Measurements from ENCODE around the gene CASTOR2. TPM values are rescaled to one million over a fixed set of nuclear protein-coding genes. Genes with fewer than 3 reads are reported as not detected.

The CASTOR2 gene
- total RNA-seq, 4 donors from 2014 or later: 3.7 to 17.1 (median 11.6) TPM

DNA sequence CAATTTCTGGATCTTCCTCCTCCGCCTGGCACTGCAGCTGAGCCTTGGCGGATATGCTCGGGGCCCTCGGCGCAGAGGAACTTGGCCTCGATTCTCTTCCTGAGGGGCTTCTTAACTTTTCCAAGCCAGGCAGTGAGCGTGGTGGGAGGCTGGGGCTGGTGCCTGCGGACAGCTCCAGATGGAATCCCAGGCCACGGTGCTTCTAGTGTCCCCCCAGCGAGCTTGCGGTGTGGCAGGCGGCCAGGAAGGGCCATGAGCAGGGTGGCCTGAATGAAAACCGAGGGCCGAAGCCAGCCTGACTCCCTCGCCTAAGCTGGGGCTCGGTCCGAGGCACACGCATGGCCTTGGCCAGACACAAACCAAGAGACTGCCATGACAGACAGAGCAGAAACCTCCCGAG is 77.8 kb downstream of the CASTOR2 start:
- TF ChIP-seq, protein P1, sequence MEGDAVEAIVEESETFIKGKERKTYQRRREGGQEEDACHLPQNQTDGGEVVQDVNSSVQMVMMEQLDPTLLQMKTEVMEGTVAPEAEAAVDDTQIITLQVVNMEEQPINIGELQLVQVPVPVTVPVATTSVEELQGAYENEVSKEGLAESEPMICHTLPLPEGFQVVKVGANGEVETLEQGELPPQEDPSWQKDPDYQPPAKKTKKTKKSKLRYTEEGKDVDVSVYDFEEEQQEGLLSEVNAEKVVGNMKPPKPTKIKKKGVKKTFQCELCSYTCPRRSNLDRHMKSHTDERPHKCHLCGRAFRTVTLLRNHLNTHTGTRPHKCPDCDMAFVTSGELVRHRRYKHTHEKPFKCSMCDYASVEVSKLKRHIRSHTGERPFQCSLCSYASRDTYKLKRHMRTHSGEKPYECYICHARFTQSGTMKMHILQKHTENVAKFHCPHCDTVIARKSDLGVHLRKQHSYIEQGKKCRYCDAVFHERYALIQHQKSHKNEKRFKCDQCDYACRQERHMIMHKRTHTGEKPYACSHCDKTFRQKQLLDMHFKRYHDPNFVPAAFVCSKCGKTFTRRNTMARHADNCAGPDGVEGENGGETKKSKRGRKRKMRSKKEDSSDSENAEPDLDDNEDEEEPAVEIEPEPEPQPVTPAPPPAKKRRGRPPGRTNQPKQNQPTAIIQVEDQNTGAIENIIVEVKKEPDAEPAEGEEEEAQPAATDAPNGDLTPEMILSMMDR (IDR thresholded peaks at IDR 0.05; ENCODE audit: low read depth): no peak

DNA sequence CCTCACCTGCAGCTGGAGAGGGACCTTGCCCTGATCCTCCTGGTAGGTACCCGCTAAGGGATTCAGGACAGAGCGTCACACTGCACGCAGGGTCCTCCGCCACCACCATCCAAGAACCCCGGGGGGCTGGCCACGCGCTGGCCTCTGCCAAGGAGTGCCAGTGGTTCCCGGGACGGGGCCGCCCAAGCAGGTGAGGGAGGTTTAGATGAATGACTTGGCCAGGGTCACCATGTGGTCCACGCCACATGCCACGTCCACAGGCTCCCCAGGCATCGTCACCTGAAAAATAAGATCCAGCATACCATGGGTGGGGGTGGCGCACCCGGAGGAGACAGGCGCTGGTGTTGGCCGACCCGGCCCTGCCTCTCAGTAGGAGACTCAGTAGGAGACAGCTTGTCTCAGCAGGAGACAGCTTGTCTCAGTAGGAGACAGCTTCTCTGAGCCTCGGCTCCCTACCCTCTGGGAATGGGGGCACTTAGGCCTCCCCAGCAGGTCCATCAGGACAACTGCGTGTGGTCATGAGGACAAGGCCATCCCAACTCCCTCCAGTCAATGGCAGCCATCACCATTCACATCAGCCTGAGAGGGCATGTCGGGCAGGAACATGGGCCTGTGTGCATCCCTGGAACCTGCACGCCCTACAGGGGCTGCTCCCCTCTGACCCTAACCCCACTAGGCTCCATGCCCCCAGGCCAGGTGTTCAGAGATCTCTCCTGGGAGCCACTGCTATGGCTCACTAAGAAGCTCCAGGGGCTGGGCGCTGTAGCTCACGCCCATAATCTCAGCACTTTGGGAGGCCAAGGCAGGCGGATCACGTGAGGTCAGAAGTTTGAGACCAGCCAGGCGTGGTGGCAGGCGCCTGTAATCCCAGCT is 78.6 kb downstream of the CASTOR2 start:
- TF ChIP-seq, protein P1 (IDR thresholded peaks at IDR 0.05; ENCODE audit: low read depth): no peak

DNA sequence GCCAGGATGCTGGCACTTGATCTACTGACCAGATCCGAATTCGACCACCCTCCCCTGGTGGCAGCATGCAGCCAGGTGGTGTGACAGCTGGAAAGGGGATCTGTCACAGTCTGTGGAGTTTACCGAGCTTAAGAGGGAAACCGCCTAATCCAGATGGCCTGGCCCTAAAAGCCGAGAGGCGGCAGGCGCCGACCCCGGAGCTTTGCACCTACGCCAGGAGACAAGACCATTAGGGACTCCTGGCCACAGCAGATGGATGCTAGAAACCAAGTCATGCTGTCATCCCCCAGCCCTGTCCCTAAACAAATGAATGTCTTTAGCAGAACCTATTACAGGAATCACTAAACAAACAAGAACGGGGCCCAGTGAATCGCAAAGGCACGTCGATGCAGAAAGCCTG is 81.4 kb downstream of the CASTOR2 start:
- TF ChIP-seq, protein P1 (IDR thresholded peaks at IDR 0.05; ENCODE audit: low read depth): no peak

DNA sequence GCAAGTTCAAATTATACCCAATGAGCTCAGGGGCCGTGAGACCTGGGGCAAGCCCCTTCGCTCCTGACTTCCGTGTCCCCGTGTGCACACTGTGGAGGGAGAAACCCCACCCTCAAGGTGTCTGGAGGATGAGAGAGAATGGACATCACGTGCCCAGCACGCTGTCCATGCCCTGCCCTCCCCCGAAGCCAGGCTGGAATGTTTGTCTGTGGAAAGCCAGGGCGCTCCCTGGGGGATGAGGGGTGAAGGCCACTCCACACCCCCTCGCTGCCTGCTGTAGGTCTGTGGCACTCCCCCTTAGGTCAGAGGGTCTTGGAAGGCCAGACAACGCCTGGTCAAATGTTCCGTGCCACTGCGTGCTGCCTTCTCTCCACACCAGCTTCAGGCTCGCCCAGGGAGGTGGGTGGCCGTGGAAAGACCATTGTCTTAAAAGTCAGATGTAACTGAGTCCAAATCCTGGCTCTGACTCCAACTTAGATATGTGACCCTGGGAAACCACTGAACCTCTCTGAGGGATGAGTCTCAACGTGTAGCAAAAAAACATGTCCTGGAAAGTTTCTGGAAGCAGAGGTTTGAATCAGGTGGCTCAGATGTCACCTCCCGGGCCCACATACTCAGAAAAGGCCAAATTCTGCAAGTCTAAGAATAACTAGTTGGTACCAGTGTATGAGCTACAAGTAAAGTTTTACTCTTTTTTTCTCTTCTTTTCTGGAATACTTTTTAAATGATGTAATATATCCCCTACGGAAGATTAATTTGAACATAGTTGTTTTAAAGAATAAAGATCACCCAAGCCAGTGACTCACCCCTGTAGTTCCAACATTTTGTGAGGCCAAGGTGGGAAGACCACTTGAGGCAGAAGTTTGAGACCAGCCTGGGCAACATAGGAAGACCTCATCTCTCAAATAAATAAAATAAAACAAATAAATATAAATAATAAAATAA is 84.2 kb downstream of the CASTOR2 start:
- TF ChIP-seq, protein P1 (IDR thresholded peaks at IDR 0.05; ENCODE audit: low read depth): no peak

DNA sequence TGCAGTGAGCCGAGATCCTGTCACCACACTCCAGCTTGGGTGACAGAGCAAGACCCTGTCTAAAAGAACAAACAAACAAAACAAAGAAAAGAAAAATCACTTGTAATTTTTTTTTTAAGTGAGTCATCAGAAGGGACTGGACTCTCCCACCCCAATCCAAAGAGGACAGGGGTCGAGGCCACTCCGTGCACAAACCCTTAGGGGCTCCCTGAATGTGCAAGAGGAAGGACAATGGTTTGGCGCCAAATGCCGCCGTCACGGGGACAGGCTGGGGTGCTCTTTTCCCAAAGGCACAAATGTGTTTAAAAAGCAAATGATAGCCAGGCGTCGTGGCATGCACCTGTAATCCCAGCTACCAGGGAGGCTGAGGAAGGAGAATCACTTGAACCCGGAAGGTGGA is 85.3 kb downstream of the CASTOR2 start:
- TF ChIP-seq, protein P1 (IDR thresholded peaks at IDR 0.05; ENCODE audit: low read depth): no peak

DNA sequence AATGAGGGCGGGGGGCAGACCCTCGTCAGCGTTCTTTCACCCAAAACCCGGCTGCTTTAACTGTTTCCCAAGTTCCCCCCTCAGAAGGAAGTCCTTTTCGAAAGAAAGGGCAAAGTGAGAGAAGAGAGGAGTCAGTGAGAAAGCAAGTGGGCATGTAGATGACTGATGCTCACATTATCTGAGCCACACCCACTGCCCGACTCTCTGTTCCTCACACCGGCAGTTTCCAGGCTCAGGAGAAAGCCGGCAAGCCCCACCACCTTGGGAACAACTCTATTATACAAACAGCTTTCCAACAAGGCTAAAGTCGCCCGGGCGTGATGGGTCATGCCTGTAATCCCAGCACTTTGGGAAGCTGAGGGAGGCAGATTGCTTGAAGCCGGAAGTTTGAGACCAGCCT is 86.0 kb downstream of the CASTOR2 start:
- TF ChIP-seq, protein P1 (IDR thresholded peaks at IDR 0.05; ENCODE audit: low read depth): no peak

DNA sequence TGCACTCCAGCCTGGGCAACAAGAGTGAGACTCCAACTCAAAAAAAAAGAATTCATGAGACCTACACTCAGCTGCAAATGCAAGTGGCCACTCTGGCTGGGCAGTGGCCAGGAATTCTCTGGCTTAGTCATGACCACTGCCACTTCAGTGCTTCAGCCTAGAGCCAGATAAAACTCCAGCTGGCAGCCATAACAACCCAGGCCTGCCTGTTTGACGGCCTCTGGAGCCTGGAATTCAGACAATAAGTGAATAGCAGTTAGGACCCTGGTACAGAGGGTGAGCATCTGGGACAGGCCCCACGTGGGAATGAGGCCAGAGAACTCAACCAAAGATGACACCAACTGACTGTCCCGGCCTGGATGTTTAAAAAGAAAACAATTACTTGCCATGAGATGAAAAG is 90.2 kb downstream of the CASTOR2 start:
- TF ChIP-seq, protein P1 (IDR thresholded peaks at IDR 0.05; ENCODE audit: low read depth): no peak

Measured in subcutaneous adipose tissue (tissue), 4 donors.